Measurements from ENCODE around the gene GRM3.

The GRM3 gene

DNA sequence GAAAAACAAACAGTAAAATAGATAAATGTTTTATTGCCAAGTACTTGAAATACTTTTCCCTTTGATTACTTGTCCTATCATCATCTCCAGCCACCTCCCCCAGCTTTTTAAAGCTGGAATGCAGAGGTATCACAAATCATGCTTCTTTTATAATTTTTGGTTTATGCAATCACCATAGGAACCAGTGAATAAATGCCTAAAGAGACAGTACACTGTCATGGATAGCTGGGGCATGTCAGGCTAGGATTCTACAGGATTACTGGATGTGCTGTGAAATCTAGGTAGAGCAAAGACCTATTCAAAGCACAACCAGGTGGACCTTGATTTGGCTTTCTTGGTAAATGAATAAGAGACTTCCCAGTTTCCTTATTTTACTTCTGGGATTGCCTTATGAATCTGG is 257.2 kb downstream of the GRM3 start:
- no peak for DNase-seq (ENCODE audit: low read depth, low spot score)

DNA sequence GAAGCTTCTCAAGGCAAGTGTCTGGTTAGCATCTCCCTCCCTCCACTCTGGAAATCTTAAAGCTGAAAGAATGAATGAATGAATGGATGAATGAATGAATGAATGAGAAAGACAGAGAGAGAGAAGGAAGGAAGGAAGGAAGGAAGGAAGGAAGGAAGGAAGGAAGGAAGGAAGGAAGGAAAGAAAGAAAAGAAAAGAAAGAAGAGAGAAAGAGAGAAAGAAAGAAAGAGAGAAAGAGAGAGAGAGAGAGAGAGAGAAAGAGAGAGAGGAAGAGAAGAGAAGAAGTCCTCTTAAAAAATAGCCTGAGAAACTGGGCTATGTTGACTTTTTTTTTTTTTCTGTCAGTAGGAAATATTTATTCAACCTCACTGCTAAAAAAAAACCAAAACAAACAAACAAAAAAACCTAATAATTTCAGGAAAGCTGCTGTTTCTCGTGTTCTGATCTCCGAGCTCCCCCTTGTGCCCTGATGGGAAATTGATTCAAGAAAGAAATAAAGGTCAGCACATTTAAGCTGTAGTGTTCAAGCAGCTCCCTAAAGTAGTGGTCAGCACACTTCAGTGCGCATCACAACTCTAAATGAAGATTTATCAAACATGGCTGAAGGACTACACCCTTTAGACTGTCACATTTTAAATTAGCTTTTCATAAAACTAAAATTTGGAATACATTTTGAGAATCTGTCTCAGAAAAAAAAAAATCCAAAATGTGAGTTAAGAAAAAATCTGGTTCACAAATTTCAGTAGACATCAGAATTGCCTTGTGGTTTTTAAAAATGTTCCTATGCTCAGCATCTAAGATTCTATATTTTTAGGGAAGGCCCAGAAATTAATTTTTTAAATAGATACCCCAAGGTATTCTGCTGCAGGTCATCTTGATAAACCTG is 261.5 kb downstream of the GRM3 start:
- no peak for DNase-seq (ENCODE audit: low read depth, low spot score)

DNA sequence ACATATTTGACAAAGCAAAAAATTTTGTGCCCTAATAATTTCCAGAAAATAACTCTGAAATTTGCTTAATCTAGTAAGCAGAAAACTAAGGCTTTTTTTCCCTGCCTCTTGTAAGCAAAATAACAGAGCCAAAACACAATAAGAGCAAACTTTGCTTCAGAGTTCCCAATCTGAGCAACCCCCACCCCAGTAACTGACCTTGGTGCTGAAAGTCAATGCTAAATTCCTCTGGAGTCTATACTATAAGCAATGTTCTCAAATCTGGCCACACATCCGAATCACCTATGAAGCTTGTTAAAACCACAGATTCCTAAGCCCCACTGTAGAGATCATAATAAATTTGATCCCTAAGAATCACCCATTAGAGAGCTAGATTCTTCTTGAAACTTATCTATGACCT is 265.2 kb downstream of the GRM3 start:
- no peak for DNase-seq (ENCODE audit: low read depth, low spot score)

DNA sequence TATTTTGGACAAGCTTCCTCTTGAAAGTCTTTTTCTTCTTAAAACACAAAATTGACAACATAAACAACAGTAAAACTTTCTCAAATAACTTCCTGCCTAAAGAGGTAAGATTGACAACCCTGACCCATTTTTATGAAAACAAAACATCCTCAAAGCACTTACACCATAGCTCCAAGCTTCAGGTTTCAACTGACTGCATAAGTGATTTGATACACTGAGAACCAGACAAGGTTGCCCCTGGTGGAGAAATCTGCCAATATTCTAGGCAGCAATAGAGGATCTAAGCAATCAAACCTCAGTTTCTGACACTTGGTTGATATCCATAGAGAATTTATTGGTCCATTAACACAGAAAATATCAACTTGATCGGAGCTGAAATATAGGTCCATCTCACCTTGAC is 267.9 kb downstream of the GRM3 start:
- DNase-seq (ENCODE audit: low read depth, low spot score), result no peak

DNA sequence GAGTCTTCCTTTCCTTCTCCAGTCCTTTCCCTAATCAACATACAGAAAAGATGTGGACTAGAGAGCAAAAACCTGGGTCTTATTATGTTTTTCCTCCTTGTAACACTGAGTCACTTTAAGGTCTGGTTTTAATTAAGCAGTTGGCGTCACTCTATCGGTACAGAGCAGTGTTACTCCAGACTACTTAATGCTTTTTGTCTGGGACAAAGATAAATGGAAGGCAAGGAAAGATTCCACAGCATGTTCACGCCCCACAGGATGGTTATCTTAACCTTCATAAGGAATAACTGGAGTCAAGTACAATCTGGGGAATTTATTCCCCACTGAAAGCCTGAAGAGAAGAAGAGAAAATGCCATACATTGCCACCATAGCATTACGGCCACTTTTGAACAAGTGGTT is 270.0 kb downstream of the GRM3 start:
- no peak for DNase-seq (ENCODE audit: low read depth, low spot score)

Measured in iPS DF 19.7 (cell line).